SK-N-SH (cell line): ENCODE measurements around the gene BAZ1B.

Source experiments
- CTCF ChIP-seq: fragments of 200-600 bp; sonication (generic); IDR thresholded peaks from 2 replicates; pipeline ENCODE4 v1.6.1; 2017; ENCODE audit warnings: antibody characterized with exemption, mild to moderate bottlenecking, moderate library complexity
- EP300 ChIP-seq, 2 experiments: IDR thresholded peaks; 2 replicates each; pipeline versions ENCODE4 v1.4.0 to v1.6.1; 2012; ENCODE audit warnings: borderline replicate concordance in 1 of 2, low read depth in 1 of 2, low read length in 1 of 2
- FOXJ3 ChIP-seq: sonication (generic); formaldehyde crosslinking; IDR thresholded peaks from 2 replicates; pipeline ENCODE4 v1.5.1; 2020; ENCODE audit warnings: mild to moderate bottlenecking, missing genetic modification reagents
- GABPA ChIP-seq: IDR thresholded peaks from 2 replicates; pipeline ENCODE4 v1.4.0; 2012; ENCODE audit warnings: low read depth, mild to moderate bottlenecking
- REST ChIP-seq: IDR thresholded peaks from 2 replicates; pipeline ENCODE4 v1.6.1; 2012; ENCODE audit warnings: mild to moderate bottlenecking, low read depth, low read length, moderate library complexity
- RFX5 ChIP-seq: IDR thresholded peaks from 2 replicates; pipeline ENCODE4 v1.6.1; 2012; ENCODE audit warnings: mild to moderate bottlenecking, improper control_type of control experiment, low read length
- SMC3 ChIP-seq: IDR thresholded peaks from 2 replicates; pipeline ENCODE4 v1.6.1; 2012; ENCODE audit warnings: low read depth, low read length, improper control_type of control experiment
- TEAD4 ChIP-seq: IDR thresholded peaks from 2 replicates; pipeline ENCODE4 v1.4.0; 2012; ENCODE audit warnings: mild to moderate bottlenecking, borderline replicate concordance; ENCODE audit not compliant: insufficient read depth
- YY1 ChIP-seq: IDR thresholded peaks from 2 replicates; pipeline ENCODE4 v1.4.0; 2012; ENCODE audit warnings: low read depth, mild to moderate bottlenecking

DNA sequence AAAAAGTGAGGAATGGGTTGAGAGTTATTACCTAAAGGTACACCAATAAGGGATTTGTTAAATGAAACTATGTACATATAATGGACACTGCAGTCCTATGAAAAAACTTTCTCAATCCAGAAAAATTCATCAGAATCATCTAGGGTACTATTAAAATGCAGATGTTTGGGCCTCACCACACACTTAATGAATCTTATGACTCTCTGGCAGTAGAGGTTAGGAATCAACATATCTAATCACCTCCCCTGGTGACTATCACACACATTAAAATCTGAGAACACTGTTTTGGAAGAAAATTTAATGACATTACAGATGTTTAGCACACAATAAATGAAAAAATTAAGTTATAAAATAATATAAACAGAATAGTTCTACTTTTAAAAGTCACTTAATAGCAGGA, 32.1 kb downstream of the BAZ1B start:
- TF ChIP-seq REST: no peak
- no peak for TF ChIP-seq EP300 (IDR thresholded peaks at IDR 0.05; ENCODE audit: borderline replicate concordance in 1 of 2, low read depth in 1 of 2, low read length in 1 of 2)
- TF ChIP-seq FOXJ3 (CRISPR knock-in tag): no peak
- no peak for TF ChIP-seq CTCF
- TF ChIP-seq SMC3: no peak
- no peak for TF ChIP-seq RFX5
- no peak for TF ChIP-seq GABPA
- TF ChIP-seq TEAD4: no peak
- no peak for TF ChIP-seq YY1
